Dedifferentiated amniotic fluid mesenchymal stem cell (primary cell): ENCODE results near the gene TTYH2.

Source experiments
- DNase-seq: peaks from one replicate; pipeline ENCODE4 v3.0.0-alpha.2; 2016; ENCODE audit errors: extremely low spot score

The TTYH2 gene

DNA sequence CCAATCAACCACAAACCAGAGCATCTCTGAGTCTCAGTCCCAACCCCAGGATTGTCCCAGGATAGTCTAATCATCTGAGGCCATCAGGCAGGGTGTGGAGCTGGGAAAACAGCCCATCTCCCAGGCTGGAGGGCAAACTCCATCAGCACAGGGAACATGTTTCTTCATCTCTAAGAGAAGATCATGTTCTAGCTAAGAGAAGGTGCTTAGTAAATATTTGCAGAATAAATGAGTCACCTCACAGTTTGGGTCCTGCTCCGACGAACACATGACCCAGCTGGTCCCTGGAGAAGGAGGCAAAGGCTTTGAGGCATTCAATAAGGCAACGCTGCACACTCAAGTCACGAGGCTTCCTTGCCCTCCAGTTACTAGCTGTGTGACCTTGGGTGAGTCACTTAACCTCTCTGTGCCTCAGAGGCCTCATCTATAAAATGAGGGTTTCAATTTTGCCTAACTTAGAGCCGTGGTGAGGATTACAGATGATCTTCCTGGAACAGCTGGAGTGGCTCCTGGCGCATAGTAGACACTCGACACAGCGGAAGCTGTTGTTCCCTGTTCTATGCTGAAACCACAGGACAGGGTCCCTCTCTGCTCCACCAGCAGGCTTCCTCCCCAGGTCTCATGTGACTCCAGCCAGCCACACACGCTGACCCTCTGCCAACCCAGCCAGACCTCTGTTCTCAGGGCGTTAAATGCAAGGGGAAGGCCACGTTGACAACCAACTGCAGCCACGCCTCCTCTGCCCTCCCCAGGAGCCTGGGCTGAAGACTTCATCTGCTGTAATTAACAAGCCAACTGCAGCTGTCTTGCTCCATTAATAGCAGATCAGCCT lies 20.2 kb upstream of the TTYH2 start:
- no peak for DNase-seq

DNA sequence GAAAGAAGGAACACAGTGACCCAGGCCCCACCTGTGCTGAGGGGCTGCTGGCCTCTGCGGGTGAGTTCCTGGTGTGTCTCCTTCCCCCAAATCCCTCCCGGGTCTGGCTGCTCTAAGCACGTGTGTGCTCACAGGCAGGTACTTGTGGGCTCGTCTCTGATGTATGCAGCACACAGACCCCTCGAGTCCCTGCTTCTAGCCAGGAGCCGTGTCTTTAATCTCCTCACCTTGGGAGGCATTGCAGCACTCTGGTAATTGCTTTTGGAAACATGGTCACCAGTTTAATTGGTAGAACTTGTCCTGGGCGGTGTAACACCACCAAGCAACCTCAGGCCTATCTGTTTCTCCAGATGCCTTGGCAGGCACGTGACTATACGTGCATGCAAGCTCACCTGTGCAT lies 18.7 kb upstream of the TTYH2 start:
- no peak for DNase-seq

DNA sequence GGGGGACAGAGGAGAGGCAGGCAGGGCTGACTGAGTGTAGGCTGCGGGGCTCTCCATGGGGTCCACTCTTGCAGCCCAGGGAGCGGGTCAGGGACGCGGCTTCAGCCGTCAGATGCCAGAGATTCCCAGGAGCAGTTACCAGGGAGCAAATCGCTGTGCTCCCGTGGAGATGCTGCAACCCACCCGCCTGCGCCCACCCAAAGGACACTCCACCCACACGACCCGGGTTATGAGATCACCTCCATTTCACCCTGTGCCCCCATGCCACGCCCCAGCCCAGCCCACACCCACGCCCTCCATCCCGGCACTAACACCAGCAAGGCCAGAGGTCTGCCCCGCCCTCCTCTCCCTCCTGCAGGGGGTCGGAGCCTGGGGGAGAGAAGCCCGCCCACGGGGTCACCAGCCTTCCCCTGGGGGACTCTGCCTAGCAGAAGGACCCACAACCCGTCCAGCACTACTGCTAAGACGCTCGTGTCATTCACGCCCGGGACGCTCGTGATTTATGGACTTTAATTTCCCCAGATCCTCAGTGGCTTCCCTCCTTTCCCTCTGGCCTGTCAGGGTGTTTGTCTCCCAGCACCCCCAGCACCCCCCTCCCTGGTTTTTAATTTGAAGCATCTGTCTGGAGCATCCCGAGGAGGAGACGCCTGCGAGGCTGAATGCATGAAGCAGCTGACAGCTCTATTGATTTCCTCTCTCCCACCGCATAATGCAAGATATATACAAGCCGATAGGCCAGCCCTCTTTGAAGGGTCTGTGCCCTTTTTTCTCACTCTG lies 16.6 kb upstream of the TTYH2 start:
- DNase-seq, result no peak

DNA sequence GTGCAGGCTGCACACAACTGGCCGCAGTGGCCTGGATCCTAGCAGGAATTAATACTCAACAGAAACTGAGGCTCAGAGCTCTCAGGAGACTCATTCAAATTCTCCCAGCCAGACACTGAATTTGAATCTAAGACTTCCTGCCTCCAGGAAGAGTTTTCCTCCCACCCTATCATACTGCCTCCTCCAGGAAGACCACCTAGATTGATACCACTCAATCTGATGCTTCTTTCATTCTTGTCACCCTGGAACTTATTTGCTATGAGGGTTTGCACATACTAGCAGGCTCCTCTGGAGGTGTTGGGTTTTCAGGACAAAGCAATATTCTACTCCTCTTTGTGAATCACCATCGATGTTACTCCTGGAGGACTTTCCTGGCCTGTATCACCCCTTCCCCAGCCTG lies 15.6 kb upstream of the TTYH2 start:
- no peak for DNase-seq

DNA sequence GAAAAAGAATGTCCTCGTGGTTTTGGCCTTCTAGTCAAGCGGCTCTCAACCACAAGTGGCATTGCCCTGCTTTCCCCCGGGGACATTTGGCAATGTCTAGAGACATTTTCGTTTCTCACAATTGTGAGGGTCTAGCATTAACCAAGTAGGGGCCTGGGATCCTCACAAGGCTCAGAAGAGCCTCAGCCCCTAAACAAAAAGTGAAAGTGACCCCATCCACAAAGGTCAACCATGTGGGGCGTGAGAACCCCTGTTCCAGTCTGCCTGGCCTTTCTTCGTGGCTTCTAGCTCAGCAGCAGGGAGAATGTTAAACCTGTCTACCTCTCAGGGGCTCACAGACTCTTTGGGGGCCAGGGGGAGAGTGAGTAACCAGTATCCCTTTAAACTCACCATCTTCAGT lies 14.7 kb upstream of the TTYH2 start:
- no peak for DNase-seq

DNA sequence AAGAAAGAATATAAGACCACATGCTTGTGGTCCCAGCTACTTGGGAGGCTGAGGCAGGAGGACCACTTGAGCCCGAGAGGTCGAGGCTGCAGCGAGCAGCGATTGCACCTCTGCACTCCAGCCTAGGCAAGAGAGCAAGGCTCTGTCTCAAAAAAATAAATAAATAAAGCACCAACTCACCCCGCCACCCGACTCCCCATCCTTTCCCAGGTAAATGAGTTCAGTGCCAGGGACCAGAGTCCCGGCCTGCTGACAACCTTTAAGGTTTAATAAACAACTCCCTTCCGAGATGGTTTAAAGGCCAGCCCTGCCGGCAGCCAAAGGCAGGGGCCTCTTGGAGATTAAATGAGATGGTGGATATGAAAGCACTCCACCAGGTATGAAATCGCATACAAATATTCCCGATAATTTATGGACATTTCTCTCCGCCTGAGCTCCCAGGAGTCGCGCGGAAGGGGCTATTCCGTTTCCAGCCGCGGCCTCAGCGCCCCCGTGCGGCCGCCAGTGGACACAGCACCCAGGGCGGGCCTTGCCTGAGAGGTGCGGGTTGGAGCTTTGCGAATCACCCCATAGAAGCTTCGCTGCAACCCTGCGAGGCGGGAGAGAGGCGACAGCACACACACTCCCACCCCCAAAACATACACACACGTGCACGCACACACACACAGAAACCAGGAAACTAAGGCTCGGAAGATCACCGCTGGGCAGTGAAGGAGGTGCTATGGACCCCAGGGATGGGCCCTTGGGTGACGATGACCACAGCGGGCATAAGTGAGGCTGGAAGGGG lies 13.9 kb upstream of the TTYH2 start:
- DNase-seq, result no peak

DNA sequence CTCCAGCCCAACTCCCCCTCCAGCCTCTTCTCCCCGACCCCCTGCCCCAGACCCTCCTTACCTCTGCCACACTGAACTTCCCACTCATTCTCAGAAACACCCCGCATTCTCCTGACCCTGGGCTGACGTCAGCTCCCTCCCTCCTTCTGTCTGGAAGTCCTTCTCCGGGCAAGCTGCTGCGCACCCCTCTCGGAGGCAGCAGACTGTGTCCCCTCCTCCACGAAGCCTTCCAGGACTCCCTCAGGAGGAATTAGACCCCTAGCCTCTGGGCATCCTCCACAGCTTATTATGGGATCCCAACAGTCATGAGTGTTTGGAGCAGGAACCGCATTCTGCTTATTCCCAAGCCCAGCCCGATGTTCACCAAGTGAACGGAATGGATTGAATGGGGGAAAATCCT lies 13.3 kb upstream of the TTYH2 start:
- no peak for DNase-seq

DNA sequence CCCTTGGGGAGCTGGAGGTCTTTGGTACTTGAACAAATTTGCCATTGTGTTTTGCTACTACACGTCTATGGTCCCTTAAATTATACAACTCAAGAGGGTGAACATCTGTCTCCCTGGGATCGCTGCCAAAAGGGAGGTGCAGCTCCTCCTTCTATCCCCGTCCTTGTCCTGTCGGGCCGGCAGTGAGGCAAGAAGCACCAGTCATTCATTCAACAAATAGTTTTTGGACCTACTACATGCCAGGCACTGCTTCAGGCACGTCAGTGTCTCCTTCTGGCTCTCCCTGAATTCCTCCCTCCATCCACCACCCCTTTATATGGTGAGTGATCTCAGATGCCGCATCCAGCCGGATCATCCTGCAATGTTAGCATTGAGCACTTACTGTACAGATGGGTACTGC lies 12.1 kb upstream of the TTYH2 start:
- DNase-seq, result no peak

DNA sequence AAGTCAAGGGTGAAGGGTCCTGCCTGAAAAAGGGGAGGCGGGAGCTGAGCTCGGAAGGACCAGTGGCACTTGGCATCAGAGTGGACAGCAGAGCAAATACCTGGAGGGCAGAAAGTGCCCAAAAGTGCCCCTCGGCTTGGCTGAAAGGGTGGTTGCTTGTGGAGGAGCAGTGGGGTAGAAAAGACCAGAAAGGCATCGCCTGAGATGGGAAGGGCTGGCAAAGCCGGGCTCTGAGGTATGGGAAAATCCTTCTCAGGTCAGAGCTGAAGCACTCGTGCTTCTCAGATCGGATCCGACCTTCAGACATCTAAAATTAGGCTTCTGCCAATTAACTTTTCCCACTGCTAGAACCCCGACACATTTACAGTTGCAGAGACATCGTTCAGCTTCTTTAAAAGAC lies 11.4 kb upstream of the TTYH2 start:
- DNase-seq, result no peak

DNA sequence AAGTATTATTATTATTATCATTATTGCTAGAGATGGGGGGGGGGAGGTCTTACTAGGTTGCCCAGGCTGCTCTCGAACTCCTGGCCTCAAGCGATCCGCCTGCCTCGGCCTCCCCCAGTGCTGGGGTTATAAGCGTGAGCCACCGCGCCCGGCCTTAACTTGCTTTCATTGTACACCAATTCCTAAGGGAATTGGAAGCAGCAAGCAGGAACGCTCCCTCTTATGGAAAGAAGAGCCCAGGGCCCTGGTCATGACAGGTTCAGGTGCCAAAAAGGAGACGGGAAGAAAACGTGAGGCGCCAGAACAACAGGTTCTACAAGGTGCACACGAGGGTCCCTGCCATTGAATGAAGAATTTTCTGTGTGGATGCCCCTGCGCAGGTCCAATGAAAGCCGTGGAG lies 10.4 kb upstream of the TTYH2 start:
- DNase-seq, result no peak

DNA sequence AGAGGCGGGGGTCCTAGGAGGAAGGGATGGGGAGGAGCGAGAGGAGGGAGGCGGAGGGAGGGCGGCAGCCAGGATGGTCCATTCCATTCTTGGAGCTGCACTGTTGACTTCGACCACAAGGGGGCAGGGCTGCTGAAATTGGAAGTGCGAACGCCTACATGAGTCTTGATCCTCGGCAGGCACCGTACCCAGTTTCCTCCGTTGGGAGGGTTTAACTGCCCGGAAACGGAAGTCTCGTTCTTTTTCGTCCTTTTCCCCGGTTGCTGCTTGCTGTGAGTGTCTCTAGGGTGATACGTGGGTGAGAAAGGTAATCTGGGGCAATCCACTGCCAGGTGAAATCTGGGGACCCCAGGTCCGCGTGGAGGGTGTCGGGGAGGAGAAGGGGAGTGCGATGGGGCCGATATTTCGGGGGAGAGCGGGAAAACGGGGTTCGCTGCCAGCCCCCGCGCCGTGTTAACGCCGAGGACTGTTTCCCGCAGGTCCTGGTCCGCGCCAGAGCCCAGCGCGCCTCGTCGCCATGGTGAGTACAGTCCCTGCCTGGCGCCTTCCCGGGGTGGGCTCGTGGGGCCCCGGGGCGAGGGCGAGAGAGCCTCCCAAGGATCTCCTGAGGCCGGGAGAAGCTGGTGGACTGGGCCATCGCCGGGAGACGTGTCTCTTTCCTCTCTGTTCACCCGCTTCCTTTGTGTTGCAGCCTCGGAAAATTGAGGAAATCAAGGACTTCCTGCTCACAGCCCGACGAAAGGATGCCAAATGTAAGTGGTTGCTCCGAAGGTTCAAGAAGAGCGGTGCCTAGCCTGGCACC lies 9.7 kb upstream of the TTYH2 start, which contains the start of gene RPL38:
TSS of gene RPL38 (plus strand) at position 240 of the 802 bp plus-strand sequence. CDS start at position 518, 278 bp downstream.
- peak; percentile 97 for DNase-seq

DNA sequence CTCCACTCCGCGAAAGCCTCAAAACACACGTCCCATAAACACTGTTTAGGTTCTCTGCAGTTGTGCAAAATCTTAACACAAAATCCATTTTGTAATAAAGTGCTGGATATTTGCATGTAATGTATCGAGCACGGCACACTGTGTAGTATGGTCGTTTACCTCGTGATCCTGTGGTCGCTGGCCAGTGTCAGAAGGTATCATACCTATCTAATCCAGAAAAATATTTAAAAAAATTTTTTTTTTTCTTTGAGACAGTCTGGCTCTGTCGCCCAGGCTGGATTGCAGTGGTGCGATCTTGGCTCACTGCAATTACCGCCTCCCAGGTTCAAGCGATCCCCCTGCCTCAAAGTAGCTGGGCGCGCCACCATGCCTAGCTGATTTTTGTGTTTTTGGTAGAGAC lies 8.9 kb upstream of the TTYH2 start:
- DNase-seq, result no peak

DNA sequence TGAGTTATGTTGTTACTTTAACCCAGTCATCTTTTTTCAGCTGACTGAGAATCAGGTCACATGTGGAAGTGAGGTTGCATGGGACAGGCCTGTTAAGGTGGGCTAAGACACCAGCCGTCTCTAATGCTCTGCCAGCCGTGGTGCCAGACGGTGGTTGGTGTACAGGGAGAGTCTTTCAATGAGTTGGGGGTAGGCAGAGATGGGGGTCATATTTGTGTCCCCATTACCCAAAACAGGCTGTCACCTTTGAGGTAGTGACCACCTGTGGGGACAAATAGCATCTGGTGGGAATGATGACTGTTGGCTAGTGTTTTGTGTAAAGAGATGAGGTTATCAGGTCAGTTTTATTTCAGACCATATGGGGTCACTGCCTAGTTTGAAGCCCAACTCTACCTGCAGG lies 8.1 kb upstream of the TTYH2 start:
- no peak for DNase-seq

DNA sequence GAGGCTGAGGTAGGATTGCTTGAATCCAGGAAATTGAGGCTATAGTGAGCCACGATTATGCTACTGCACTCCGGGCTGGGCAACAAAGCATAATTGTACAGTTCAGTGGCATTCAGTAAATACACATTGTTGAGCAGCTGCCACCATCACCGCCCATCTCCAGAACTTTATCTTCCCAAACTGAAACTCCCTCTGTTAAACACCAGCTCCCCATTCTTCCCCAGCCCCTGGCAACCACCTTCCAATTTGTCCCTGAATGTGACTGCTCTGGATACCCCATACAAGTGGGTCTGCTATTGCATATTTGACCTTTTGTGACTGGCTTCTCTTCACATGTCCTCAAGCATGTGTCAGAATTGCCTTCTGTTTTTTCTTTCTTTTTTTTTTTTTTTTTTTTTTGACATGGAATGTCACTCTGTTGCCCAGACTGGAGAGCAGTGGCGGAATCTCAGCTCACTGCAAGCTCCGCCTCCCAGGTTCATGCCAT lies 7.0 kb upstream of the TTYH2 start:
- no peak for DNase-seq

DNA sequence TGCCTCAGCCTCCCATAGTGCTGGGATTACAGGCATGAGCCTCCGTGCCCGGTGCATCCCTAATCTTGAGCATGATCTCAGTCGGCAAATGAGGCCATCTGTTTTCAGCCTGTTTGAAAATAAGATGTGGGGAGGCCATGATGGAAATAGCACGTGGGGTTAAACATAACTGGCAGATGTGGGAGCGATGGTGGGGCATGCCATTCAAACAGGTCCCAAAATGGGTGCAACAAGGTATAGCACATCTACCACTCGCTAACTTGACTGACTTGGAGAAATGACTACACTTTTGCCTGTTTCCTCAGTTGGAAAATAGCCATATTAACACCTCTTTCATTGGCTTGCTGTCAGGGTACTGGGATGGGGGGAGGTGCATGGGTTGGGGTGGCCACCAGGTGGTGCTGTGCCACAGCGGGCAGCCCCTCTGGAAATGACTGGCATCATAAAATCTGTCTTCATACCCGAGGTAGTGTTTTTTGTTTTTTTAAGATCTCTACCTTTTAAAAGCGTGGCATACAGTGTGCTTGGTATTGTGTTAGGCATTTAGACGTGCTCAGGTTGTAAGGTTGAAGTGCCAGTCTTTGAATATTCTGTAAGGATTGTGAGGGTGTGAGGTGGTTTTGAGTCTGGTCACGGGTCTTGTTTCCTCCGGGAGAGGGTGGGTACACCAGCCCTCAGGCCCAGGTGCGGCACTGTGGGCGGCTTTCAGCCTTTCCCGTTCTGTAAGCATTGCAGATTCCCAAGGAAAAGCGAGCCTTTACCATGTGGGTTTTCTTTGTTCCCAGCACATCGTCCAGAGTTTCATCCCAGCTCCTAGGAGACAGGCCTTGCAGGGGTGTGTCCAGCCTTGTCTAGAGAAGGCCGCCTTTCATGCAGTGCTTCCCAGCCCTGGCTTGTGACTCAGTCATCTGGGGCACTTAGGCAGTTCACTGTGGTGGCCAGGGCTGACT lies 2.9 kb upstream of the TTYH2 start:
- DNase-seq, result peak; percentile 19

DNA sequence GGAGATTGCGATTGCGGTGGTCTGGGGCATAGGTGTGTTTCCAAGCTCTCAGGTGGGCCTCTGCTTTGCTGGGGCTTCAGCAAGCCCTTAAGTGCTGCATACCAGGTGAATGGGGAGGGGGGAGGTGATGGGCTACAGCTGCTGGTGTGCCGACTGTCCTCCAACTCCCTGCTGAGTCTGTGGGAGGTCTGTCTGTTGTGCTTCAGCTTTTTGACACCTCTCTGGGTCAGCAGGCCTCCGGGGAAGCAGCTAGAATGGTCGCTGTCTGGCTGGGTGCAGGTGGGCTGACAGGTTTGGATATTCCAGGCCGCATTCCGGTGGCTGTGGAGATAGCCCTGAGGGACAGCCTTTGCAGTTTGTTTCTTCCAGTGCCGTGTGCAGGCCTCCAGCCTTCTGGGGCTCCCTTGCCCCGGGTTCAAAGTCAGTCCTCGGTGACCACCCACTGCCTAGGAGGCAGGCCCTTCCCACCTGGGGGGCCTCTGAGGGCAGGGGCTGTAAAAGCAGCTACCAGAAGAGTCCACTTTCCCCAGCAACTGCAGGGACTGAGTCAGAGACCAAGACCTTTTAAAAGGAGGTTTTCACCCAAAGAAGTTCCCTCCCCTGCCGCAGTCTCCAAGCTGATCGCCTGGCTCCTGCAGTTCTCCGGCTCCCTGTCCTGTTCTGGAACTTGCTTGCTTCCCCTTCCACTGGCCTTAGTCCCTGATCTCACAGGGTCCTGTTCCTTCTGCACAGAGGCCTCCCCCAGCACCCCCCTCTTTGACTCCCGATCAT lies 2.0 kb upstream of the TTYH2 start:
- DNase-seq, result no peak

DNA sequence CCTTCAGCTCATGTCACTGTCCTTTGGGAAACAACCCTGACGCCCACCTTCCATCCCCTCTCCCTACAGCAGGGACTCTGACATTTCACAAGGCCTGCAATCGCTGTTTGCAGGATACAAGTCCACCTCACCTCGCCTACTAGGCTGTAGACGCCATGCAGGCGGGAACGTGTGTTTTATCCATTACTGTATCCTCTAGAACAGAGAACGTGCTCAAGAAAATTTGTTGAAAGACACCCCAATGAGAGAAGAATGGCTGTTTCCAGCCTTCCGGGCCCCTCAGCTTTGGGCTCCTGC lies 1.5 kb upstream of the TTYH2 start:
- no peak for DNase-seq

DNA sequence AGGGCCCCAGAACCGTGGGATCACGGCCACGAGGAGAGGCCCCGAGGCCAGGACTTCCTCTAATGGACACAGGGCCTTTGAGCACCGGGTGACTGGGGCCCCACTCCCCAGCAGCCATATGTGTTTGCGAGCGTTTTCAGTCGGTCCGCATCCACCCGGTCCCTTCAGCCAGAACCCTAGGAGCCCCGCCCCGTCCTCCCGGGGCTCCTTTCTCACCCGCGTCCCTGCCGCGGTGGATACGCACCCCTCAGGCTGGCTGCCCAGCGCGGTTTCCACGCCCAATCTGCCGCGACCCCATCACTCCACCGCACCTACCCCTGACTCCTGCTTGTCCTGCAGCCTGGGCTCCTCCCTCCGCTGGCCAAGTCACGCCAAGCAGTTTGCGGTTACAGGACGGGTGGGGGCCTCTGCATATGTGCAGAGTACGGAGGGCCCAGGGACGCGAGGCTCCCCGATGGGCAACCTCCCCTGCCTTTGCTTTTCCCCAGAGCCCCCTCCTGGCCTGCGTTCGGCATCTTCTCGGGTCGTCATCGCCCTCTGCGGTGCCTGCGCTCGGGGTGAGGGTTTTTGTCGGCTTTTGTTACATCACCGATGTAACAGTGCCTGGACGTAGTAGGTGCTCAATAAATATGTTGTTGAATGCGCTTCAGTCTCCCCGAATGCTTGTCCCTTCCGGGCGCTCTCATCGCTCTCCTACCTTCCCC lies 1.0 kb upstream of the TTYH2 start:
- DNase-seq, result no peak

DNA sequence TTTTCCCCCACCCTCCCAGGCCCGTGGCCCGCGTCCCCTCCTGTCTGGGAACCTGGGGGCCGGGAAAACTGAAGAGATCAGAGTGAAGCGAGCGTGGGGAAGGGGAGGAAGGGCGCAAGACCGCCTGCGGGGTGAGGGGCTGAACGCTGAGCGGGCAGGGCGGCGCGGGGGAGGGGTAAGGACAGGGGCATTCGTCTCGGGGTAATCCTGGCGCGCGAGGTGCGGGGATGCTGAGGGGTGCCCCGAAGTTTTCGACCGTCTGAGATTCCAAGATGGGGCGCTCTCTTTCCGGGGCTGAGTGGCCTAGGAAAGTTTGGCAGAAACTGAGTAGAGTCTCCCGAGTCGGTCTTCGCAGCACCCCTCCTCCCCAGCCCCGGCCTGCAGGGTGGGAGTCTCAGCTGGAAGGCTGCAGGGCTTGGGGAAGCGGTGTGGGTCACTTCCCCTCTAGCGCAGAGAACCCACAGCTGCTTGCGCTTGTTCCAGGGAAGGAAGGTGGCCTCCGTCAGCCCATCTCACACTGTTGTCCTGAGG lies 555 bp downstream of the TTYH2 start:
- DNase-seq, result no peak
